Measurements from ENCODE around the gene CRAMP1. TPM values are rescaled to one million over a fixed set of nuclear protein-coding genes. Genes with fewer than 3 reads are reported as not detected.

The CRAMP1 gene
- total RNA-seq, 1 experiment from 2014 or later = 22.9 TPM

- TF ChIP-seq SRF (IDR thresholded peaks at IDR 0.05; ENCODE audit: low read depth) (no peak), CBX3 (IDR thresholded peaks at IDR 0.05; ENCODE audit: low read depth) (no peak), EZH2 (IDR thresholded peaks at IDR 0.05) (no peak), YY1 (IDR thresholded peaks at IDR 0.05; ENCODE audit: extremely low read depth, insufficient replicate concordance, low read depth, low read length) (no peak), TCF7L2 (IDR thresholded peaks at IDR 0.05; ENCODE audit: borderline replicate concordance, extremely low read depth, insufficient read depth, insufficient read length) (no peak), EZH2phosphoT487 (IDR thresholded peaks at IDR 0.05; ENCODE audit: borderline replicate concordance) (no peak), MAX (IDR thresholded peaks at IDR 0.05) (no peak), ZNF274 (IDR thresholded peaks at IDR 0.05; ENCODE audit: low read depth, low read length) (no peak), POLR2AphosphoS5 (IDR thresholded peaks at IDR 0.05; ENCODE audit: low read depth, low read length) (no peak), SP1 (IDR thresholded peaks at IDR 0.05; ENCODE audit: low read depth) (no peak), JUND (IDR thresholded peaks at IDR 0.05) (no peak), POLR2A (IDR thresholded peaks at IDR 0.05; ENCODE audit: borderline replicate concordance, extremely low read depth, insufficient read depth, insufficient read length) (no peak), ZFX (IDR thresholded peaks at IDR 0.05) (no peak), EGR1 (IDR thresholded peaks at IDR 0.05; ENCODE audit: low read depth) (no peak), RAD21 (IDR thresholded peaks at IDR 0.05; ENCODE audit: low read depth) (no peak), ELF1 (IDR thresholded peaks at IDR 0.05; ENCODE audit: borderline replicate concordance, low read depth) (no peak)
- TF ChIP-seq, protein P1, sequence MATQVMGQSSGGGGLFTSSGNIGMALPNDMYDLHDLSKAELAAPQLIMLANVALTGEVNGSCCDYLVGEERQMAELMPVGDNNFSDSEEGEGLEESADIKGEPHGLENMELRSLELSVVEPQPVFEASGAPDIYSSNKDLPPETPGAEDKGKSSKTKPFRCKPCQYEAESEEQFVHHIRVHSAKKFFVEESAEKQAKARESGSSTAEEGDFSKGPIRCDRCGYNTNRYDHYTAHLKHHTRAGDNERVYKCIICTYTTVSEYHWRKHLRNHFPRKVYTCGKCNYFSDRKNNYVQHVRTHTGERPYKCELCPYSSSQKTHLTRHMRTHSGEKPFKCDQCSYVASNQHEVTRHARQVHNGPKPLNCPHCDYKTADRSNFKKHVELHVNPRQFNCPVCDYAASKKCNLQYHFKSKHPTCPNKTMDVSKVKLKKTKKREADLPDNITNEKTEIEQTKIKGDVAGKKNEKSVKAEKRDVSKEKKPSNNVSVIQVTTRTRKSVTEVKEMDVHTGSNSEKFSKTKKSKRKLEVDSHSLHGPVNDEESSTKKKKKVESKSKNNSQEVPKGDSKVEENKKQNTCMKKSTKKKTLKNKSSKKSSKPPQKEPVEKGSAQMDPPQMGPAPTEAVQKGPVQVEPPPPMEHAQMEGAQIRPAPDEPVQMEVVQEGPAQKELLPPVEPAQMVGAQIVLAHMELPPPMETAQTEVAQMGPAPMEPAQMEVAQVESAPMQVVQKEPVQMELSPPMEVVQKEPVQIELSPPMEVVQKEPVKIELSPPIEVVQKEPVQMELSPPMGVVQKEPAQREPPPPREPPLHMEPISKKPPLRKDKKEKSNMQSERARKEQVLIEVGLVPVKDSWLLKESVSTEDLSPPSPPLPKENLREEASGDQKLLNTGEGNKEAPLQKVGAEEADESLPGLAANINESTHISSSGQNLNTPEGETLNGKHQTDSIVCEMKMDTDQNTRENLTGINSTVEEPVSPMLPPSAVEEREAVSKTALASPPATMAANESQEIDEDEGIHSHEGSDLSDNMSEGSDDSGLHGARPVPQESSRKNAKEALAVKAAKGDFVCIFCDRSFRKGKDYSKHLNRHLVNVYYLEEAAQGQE (IDR thresholded peaks at IDR 0.05; ENCODE audit: low read depth) = no peak
- TF ChIP-seq, protein P2, sequence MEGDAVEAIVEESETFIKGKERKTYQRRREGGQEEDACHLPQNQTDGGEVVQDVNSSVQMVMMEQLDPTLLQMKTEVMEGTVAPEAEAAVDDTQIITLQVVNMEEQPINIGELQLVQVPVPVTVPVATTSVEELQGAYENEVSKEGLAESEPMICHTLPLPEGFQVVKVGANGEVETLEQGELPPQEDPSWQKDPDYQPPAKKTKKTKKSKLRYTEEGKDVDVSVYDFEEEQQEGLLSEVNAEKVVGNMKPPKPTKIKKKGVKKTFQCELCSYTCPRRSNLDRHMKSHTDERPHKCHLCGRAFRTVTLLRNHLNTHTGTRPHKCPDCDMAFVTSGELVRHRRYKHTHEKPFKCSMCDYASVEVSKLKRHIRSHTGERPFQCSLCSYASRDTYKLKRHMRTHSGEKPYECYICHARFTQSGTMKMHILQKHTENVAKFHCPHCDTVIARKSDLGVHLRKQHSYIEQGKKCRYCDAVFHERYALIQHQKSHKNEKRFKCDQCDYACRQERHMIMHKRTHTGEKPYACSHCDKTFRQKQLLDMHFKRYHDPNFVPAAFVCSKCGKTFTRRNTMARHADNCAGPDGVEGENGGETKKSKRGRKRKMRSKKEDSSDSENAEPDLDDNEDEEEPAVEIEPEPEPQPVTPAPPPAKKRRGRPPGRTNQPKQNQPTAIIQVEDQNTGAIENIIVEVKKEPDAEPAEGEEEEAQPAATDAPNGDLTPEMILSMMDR (IDR thresholded peaks at IDR 0.05 in 2 of 3, conservative IDR thresholded peaks at IDR 0.05 in 1 of 3; ENCODE audit: borderline replicate concordance in 1 of 3, insufficient read depth in 1 of 3, low read depth in 2 of 3, low read length in 2 of 3) = no peak
- TF ChIP-seq, protein P3, sequence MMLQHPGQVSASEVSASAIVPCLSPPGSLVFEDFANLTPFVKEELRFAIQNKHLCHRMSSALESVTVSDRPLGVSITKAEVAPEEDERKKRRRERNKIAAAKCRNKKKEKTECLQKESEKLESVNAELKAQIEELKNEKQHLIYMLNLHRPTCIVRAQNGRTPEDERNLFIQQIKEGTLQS (IDR thresholded peaks at IDR 0.05) = no peak
- Histone ChIP-seq H3K4me1 (ENCODE audit: control insufficient read depth in 1 of 2, insufficient read depth in 2 of 2, low read length in 2 of 2) (no peaks in the 10 kb centered on the region), H4K20me1 (ENCODE audit: insufficient read depth) (no peaks in the 10 kb centered on the region), H3K9me3 (ENCODE audit: control insufficient read depth in 1 of 2, insufficient read depth in 1 of 2, low read depth in 1 of 2, low read length in 2 of 2) (no peaks in the 10 kb centered on the region), H3K4me3 (replicated peaks in 1 of 2; ENCODE audit: low read depth in 1 of 2, low read length in 2 of 2) (no peak overlapping the region), H3K27ac (ENCODE audit: low read depth, low read length) (no peak overlapping the region), H3K27me3 (ENCODE audit: insufficient read depth, low read length) (no peaks in the 10 kb centered on the region), H3K9ac (ENCODE audit: low read length) (no peak overlapping the region), H3K36me3 (ENCODE audit: control insufficient read depth in 1 of 2, insufficient read depth in 2 of 2, low read length in 2 of 2) (no peaks in the 10 kb centered on the region), H3K4me2 (ENCODE audit: low read length) (no peak overlapping the region), H3K9me2 (ENCODE audit: insufficient read depth) (no peaks in the 10 kb centered on the region), H2AFZ (ENCODE audit: low read depth, low read length, poor library complexity, severe bottlenecking) (no peak overlapping the region), H3K79me2 (ENCODE audit: insufficient read depth, low read length) (no peaks in the 10 kb centered on the region)
- ATAC-seq (peak; percentile 63; the same call in 1 of the 2 replicates), DNase-seq (ENCODE audit: low read depth, low spot score) (no peak)
- ChIA-PET POLR2A (no interaction called here), RAD21 (ENCODE audit: low non-redundant PET in 1 of 2, low total read pairs in 2 of 2, uncharacterized antibody in 2 of 2, unreplicated experiment in 2 of 2) (no interaction called here), CTCF (no interaction called here)
- intact Hi-C loops (cut with micrococcal nuclease) = no loop called here
- no TSS peak for BruUV-seq (replicated peaks)
Measured at GRCh38 chr16:1572673-1573072, 39.5 kb upstream of the CRAMP1 start.
